ENCODE results near the gene UBXN10.

UBXN10 gene

DNA sequence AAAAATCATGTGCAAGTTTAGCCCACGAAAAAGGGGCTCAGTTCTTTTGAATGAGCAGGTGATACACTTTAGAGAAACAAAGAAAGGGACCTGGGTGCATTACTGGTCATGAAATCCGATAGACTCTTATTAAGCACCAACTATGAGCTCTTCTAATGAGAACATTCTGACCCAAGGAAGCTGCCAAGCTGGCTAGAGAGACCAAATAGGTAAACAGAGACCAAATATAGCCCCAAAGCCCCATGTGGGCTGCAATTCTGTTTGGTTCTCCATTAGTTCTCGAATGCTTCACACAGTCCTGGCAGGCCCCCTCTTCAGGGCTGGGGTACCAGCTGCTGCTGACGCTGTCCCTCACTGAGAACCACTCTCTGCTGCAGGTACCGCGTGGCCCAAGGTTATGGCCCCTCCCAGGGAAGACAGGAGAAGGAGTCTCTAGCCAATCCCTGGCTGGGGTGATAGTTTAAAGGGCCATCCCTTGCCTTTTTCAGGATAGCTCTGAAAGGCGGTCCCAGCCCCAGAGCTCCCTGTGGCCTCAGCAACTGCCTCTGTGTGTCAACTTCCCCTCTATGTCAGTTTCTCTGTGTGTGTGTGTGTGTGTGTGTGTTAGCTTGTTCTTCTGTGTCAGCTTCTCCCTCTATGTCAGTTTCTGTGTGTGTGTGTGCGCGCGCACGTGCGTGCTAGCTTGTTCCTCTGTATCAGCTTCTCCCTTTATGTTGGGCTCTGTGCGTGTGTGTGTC, 7.1 kb upstream of the UBXN10 start:
- no peak overlapping the region for H3K4me3 ChIP-seq (ENCODE audit: low read depth, low read length)

DNA sequence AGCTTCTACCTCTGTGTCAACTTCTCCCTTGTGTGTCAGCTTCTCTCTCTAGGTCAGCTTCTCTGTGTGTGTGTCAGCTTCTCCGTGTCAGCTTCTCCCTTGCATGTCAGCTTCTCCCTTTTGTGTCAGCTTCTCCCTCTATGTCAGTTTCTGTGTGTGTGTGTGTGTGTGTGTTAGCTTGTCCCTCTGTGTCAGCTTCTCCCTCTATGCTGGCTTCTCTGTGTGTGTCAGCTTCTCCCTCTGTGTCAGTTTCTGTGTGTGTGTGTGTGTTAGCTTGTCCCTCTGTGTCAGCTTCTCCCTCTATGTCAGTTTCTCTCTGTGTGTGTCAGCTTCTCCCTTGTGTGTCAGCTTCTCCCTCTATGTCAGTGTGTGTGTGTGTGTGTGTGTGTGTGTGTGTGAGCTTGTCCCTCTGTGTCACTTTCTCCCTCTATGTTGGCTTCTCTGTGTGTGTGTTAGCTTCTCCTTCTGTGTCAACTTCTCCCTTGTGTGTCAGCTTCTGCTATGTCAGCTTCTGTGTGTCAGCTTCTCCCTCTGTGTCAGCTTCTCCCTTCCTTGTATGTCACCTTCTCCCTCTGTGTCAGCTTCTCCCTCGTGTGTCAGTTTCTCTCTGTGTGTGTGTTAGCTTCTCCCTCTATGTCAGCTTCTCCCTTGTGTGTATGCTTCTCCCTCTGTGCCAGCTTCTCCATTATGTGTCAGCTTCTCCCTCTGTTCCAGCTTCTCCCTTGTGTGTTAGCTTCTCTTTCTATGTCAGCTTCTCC, 6.3 kb upstream of the UBXN10 start:
- no peak overlapping the region for H3K4me3 ChIP-seq (ENCODE audit: low read depth, low read length)
- TF ChIP-seq, protein P1, sequence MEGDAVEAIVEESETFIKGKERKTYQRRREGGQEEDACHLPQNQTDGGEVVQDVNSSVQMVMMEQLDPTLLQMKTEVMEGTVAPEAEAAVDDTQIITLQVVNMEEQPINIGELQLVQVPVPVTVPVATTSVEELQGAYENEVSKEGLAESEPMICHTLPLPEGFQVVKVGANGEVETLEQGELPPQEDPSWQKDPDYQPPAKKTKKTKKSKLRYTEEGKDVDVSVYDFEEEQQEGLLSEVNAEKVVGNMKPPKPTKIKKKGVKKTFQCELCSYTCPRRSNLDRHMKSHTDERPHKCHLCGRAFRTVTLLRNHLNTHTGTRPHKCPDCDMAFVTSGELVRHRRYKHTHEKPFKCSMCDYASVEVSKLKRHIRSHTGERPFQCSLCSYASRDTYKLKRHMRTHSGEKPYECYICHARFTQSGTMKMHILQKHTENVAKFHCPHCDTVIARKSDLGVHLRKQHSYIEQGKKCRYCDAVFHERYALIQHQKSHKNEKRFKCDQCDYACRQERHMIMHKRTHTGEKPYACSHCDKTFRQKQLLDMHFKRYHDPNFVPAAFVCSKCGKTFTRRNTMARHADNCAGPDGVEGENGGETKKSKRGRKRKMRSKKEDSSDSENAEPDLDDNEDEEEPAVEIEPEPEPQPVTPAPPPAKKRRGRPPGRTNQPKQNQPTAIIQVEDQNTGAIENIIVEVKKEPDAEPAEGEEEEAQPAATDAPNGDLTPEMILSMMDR (IDR thresholded peaks at IDR 0.05; ENCODE audit: low read depth, low read length), result no peak

More for the DNA sequence above, 7.1 kb upstream of the UBXN10 start:
- TF ChIP-seq, protein P1 (IDR thresholded peaks at IDR 0.05; ENCODE audit: low read depth, low read length), result no peak

DNA sequence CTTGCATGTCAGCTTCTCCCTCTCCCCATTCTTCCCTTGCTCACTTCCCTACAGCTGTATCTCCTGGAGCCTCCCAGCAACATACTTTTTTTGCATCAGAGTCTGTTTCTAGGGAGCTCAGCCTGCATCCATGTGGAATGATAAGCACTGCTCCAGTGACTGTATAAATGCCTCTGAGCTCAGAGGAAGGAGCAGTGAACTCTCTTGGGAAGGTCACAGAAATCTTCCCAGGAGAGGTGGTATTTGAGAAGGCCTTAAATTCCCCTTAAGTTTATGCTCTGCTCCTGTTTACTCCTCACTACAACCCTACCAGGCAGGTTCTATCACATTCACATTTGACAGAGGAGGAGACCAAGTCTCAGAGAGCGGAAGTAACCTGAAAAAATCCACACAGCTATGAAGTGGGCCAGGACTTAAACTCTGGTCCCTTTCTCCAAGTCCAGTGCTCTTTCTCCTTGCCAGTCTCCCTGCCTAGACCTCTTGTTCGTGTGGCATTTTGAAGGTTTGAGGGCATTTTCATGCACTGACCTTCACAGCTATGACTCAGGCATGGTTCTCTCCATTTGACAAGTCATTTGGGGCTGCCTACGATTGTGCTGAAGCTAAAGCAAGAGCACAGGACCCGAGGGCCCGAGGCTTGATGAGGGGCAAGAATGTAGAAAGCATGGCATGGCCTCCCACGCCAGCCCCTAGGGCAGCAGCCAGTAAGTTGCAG, 5.6 kb upstream of the UBXN10 start:
- H3K4me3 ChIP-seq (ENCODE audit: low read depth, low read length), result no peak overlapping the region
- TF ChIP-seq, protein P1 (IDR thresholded peaks at IDR 0.05; ENCODE audit: low read depth, low read length), result no peak

DNA sequence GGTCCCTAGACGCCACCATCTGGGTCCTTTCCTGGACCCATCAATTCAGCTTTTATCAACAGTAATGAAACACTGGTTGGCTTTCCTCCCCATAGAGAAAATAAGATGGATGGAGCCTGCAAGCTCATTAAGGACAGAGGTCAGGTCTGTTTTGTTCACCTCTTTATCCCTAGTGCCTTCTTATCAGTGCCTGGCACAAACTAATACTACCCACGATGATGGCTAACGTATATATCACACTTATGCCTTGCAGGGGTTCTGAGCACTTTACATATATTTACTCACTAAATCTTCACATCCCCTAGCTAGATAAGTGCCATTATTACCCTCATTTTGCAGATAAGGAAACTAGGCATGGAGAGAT, 5.1 kb upstream of the UBXN10 start:
- TF ChIP-seq, protein P1 (IDR thresholded peaks at IDR 0.05; ENCODE audit: low read depth, low read length), result no peak
- no peak overlapping the region for H3K4me3 ChIP-seq (ENCODE audit: low read depth, low read length)

DNA sequence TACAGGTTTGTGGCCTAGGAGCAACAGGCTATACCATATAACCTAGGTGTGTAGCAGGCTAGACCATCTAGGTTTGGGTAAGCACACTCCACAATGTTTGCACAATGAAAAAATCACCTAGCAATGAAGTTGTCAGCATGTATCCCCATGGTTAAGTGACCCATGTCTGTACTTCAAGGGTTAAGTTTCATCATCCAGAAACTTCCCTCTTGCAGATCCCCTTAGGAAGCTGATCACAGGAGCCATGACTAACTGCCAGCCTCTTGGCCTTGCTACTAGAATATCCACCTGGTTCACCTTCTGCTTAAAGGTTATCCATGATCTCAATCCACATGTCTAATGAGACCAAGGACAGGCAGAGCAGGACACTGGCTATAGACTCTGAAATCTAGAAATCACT, 3.5 kb upstream of the UBXN10 start:
- no peak overlapping the region for H3K4me3 ChIP-seq (ENCODE audit: low read depth, low read length)
- TF ChIP-seq, protein P1 (IDR thresholded peaks at IDR 0.05; ENCODE audit: low read depth, low read length), result no peak

DNA sequence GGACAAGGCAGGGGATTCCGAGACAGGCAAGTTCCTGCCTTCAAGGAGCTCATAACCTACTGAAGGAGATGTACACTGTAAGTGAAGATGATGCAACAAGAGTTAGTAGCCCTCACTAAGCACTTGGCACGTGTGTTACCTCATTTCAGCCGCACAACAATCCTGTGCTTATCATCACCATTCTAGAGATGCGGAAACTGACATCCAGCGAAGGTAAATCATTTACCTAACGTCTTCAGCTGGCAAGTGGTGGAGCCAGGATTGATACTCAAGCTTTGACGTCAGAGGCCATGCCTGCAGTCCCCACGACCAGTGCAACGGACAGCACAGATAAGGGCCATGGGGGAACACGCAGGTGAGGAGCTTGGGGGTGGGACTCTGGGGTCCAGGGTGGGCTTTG, 2.9 kb upstream of the UBXN10 start:
- no peak overlapping the region for H3K4me3 ChIP-seq (ENCODE audit: low read depth, low read length)
- TF ChIP-seq, protein P1 (IDR thresholded peaks at IDR 0.05; ENCODE audit: low read depth, low read length), result no peak
